CD4-positive, alpha-beta T cell treated with Interleukin-15 for 1 hour (primary cell): ENCODE data around the gene EZH2.

Experiments
- DNase-seq: peaks from one replicate; pipeline ENCODE4 v3.0.0-alpha.2; 2020

EZH2 gene

GRCh38 chr7:148803094-148803493, 81.0 kb downstream of the EZH2 start:
- DNase-seq = no peak

- DNase-seq = no peak
Measured at GRCh38 chr7:148802101-148802493, 82.0 kb downstream of the EZH2 start.

- no peak for DNase-seq
Measured at GRCh38 chr7:148800677-148801076, 83.4 kb downstream of the EZH2 start.

- DNase-seq = no peak
Measured at GRCh38 chr7:148799893-148800555, 84.1 kb downstream of the EZH2 start.

- no peak for DNase-seq
Measured at GRCh38 chr7:148796841-148797240, 87.2 kb downstream of the EZH2 start.

- no peak for DNase-seq
Measured at GRCh38 chr7:148794476-148794875, 89.6 kb downstream of the EZH2 start.

GRCh38 chr7:148793590-148793989, 90.5 kb downstream of the EZH2 start:
- no peak for DNase-seq

GRCh38 chr7:148791546-148791945, 92.5 kb downstream of the EZH2 start:
- DNase-seq = no peak

- no peak for DNase-seq
Measured at GRCh38 chr7:148790850-148791249, 93.2 kb downstream of the EZH2 start.

- DNase-seq = no peak
Measured at GRCh38 chr7:148790131-148790726, 93.9 kb downstream of the EZH2 start.

GRCh38 chr7:148789220-148789619, 94.9 kb downstream of the EZH2 start:
- no peak for DNase-seq

- DNase-seq = no peak
Measured at GRCh38 chr7:148787571-148788295, 96.4 kb downstream of the EZH2 start.

GRCh38 chr7:148783801-148784527, 100.1 kb downstream of the EZH2 start:
- no peak for DNase-seq

GRCh38 chr7:148782757-148783456, 101.2 kb downstream of the EZH2 start:
- DNase-seq = no peak

GRCh38 chr7:148774471-148774870, 109.6 kb downstream of the EZH2 start:
- DNase-seq = no peak

- no peak for DNase-seq
Measured at GRCh38 chr7:148773334-148773733, 110.8 kb downstream of the EZH2 start.

GRCh38 chr7:148772297-148773089, 111.6 kb downstream of the EZH2 start:
- no peak for DNase-seq

- DNase-seq = no peak
Measured at GRCh38 chr7:148770004-148770403, 114.1 kb downstream of the EZH2 start.

GRCh38 chr7:148763622-148764021, 120.5 kb downstream of the EZH2 start:
- DNase-seq = no peak

GRCh38 chr7:148761499-148762278, 122.4 kb downstream of the EZH2 start:
- DNase-seq = no peak
